Lower leg skin (tissue), 3 donors: ENCODE data around the gene APEH.

Experiments used
- POLR2A ChIP-seq, 2 donors: fragments of 450-650 bp; IDR thresholded peaks; one replicate each; pipeline ENCODE4 v1.6.1; 2016 to 2017; ENCODE audit warnings: antibody characterized with exemption in 2 of 2, mild to moderate bottlenecking in 1 of 2, moderate library complexity in 1 of 2
- TF ChIP-seq, protein P1 (sequence below), 3 donors: fragments of 450-650 bp; IDR thresholded peaks; one replicate each; pipeline ENCODE4 v1.5.1; 2016; ENCODE audit warnings: antibody characterized with exemption in 3 of 3, mild to moderate bottlenecking in 3 of 3, moderate library complexity in 2 of 3

DNA sequence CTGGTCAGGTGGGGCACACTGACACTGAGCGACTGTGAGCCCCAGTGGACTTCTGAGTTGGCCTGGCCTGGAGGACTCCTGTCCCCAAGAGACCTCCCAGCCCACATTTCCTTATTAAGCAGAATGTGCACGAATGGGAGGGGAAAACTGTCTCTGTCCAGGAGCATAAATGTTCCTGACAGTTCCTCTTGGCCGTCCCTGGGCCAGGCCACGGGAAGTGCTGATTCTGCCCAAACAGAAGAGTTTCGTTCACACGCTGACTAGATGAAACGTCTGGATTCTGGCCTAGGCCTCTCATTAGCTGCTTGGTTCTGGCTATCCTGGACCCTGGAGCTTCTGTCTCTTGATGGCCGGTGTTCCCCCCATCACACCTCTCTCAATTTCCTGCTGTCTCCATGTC, 29.5 kb upstream of the APEH start:
- TF ChIP-seq, protein P1, sequence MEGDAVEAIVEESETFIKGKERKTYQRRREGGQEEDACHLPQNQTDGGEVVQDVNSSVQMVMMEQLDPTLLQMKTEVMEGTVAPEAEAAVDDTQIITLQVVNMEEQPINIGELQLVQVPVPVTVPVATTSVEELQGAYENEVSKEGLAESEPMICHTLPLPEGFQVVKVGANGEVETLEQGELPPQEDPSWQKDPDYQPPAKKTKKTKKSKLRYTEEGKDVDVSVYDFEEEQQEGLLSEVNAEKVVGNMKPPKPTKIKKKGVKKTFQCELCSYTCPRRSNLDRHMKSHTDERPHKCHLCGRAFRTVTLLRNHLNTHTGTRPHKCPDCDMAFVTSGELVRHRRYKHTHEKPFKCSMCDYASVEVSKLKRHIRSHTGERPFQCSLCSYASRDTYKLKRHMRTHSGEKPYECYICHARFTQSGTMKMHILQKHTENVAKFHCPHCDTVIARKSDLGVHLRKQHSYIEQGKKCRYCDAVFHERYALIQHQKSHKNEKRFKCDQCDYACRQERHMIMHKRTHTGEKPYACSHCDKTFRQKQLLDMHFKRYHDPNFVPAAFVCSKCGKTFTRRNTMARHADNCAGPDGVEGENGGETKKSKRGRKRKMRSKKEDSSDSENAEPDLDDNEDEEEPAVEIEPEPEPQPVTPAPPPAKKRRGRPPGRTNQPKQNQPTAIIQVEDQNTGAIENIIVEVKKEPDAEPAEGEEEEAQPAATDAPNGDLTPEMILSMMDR (IDR thresholded peaks at IDR 0.05), result no peak
- no peak for TF ChIP-seq POLR2A (IDR thresholded peaks at IDR 0.05)
